OCI-LY1 (cell line): ENCODE measurements around the gene PDE11A.

Source experiments
- EZH2 ChIP-seq: fragments of 200-600 bp; sonication (generic), shearing (Covaris generic); IDR thresholded peaks from 2 replicates; pipeline ENCODE4 v1.8.0; 2017; ENCODE audit warnings: borderline replicate concordance, mixed run types, mild to moderate bottlenecking, antibody characterized with exemption, low read length, moderate library complexity, mixed read lengths
- TF ChIP-seq, protein P1 (sequence below): fragments of 200-600 bp; sonication (generic), shearing (Covaris generic); IDR thresholded peaks from 2 replicates; pipeline ENCODE4 v1.5.1; 2017; ENCODE audit warnings: mild to moderate bottlenecking, antibody characterized with exemption, low read length, moderate library complexity, mixed read lengths

GRCh38 chr2:178110681-178111080 is 38.1 kb upstream of the PDE11A start:
- TF ChIP-seq, protein P1, sequence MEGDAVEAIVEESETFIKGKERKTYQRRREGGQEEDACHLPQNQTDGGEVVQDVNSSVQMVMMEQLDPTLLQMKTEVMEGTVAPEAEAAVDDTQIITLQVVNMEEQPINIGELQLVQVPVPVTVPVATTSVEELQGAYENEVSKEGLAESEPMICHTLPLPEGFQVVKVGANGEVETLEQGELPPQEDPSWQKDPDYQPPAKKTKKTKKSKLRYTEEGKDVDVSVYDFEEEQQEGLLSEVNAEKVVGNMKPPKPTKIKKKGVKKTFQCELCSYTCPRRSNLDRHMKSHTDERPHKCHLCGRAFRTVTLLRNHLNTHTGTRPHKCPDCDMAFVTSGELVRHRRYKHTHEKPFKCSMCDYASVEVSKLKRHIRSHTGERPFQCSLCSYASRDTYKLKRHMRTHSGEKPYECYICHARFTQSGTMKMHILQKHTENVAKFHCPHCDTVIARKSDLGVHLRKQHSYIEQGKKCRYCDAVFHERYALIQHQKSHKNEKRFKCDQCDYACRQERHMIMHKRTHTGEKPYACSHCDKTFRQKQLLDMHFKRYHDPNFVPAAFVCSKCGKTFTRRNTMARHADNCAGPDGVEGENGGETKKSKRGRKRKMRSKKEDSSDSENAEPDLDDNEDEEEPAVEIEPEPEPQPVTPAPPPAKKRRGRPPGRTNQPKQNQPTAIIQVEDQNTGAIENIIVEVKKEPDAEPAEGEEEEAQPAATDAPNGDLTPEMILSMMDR = no peak
- TF ChIP-seq EZH2 = no peak
